ENCODE results near the gene INSIG1.

The INSIG1 gene

GRCh38 chr7:155333346-155334234, 35.9 kb downstream of the INSIG1 start:
- no peak for DNase-seq

GRCh38 chr7:155336812-155337602, 39.3 kb downstream of the INSIG1 start:
- DNase-seq: no peak

DNA sequence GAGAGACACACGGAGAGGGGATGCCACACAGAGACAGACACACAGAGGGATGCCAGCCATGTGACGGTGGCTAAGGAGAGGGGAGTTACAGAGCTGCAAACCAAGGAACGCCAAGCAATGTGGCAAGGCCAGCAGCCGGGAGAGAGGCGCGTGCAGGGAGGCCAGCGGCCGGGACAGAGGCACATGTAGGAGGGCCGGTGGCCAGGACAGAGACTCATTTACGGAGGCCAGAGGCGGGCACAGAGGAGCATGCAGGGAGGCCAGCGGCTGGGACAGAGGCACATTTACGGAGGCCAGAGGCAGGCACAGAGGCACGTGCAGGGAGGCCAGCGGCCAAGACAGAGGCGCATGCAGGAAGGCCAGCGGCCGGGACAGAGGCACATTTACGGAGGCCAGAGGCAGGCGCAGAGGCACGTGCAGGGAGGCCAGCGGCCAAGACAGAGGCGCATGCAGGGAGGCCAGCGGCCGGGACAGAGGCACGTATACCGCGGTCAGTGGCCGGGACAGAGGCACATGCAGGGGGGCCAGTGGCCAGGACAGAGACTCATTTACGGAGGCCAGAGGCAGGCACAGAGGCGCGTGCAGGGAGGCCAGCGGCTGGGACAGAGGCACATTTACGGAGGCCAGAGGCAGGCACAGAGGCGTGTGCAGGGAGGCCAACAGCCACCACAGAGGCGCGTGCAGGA, 40.4 kb downstream of the INSIG1 start:
- DNase-seq: no peak

DNA sequence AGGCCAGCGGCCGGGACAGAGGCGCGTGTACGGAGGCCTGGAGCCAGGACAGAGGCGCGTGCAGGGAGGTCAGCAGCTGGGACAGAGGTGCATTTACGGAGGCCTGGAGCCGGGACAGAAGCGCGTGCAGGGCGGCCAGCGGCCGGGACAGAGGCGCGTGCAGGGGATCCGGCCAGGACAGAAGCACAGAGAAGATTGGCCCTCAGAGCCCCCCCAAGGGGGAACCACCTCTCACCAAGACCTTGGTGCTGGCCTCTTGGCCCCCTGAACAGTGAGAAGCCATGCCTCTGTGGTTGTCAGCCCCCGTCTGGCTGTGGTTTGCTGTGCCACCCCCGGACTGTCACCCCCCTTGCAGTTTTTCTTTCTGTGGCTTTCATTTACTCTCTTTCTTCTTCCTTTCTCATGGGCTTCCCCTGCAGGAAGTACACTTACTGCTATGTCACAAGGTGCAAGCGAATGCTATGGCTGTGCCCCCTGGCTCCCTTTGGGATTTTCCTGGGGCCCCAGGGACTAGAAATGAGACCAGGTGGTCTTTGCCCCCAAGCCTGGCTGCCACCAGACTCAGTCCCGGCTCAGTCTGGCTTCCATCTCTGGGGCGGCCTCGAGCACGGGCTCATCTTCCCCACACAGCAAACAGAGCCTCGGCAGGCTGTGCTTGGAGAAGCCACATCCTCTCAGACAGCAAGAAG, 41.1 kb downstream of the INSIG1 start:
- peak; percentile 28 for DNase-seq

DNA sequence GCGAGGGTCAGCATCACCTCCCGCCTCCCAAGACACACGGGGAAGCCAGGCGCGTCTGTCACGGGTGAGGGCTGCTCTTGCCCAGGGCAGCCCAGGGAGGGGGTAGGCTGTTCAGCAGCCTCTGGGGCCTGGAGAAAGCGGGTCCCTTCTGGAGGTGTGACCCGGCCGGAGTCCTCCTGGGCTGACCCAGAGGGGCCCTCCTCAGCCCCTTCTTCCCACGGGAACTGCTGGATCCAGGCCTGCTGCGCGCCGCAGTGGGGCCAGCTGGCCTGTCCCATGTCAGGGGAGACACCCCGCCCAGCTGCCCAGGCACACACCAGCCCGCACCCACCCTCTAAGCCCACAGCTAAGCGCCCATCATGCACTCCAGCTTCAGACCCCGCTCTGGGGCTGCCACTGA, 41.8 kb downstream of the INSIG1 start:
- no peak for DNase-seq

DNA sequence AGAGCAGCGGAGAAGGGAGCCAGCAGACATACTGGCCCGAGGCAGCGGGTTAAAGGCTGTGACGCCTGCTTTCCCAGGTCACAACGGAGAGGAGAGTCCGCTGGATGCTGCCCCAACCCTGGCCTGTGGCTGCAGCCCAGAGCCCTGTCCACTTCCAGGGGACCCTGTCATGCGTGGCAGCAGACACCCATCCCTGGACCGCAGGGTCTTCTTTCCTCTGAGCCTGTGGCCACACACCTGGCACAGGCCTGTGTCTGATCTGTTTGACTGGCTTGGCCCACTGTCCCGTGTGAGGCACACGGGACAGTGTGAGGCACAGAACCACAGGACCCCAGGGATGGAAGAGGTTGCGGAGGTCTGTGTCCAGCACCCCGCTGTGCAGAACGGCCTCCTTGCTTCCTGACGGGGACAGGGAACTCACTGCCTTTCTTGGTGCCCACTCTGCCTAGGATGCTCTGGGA, 42.4 kb downstream of the INSIG1 start:
- no peak for DNase-seq

GRCh38 chr7:155340721-155341120, 43.0 kb downstream of the INSIG1 start:
- DNase-seq: no peak

GRCh38 chr7:155341463-155341983, 43.8 kb downstream of the INSIG1 start:
- DNase-seq: no peak

DNA sequence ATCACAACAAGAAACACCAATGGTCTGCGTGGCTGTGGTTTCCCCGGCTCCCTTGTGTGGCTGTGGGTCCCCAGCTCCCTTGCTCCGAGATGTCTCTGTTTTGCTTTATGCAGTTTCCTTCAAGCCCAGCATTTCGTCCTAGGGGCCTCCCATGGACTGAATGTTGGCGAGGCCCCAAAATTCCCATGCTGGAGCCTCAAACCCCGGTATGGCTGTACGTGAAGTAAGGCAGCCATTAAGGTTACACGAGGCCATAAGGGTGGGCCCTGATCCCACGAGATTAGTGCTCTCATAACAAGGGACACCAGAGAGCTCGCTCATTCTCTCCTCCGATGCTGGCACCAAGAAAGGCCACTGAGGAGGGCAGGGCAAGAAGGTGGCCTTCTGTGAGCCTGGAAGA, 44.6 kb downstream of the INSIG1 start:
- DNase-seq: no peak

GRCh38 chr7:155343150-155343549, 45.5 kb downstream of the INSIG1 start:
- DNase-seq: no peak

- no peak for DNase-seq
Measured at GRCh38 chr7:155343661-155344121, 46.0 kb downstream of the INSIG1 start.

DNA sequence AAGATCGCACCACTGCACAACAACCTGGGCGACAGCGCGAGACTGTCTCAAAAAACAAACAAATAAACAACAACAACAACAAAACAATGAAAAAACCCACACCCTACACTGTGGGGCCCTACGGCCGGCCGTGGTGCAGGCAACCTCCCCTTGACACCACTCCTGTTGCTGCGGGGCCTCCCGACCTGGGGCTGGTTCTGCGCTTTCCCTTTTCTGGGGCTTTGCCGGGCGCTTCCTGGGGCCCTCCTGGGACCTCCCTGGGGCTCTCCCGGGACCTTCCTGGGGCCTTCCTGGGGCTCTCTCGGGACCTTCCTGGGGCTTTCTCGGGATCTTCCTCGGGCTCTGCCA, 46.6 kb downstream of the INSIG1 start:
- DNase-seq: peak; percentile 66

DNA sequence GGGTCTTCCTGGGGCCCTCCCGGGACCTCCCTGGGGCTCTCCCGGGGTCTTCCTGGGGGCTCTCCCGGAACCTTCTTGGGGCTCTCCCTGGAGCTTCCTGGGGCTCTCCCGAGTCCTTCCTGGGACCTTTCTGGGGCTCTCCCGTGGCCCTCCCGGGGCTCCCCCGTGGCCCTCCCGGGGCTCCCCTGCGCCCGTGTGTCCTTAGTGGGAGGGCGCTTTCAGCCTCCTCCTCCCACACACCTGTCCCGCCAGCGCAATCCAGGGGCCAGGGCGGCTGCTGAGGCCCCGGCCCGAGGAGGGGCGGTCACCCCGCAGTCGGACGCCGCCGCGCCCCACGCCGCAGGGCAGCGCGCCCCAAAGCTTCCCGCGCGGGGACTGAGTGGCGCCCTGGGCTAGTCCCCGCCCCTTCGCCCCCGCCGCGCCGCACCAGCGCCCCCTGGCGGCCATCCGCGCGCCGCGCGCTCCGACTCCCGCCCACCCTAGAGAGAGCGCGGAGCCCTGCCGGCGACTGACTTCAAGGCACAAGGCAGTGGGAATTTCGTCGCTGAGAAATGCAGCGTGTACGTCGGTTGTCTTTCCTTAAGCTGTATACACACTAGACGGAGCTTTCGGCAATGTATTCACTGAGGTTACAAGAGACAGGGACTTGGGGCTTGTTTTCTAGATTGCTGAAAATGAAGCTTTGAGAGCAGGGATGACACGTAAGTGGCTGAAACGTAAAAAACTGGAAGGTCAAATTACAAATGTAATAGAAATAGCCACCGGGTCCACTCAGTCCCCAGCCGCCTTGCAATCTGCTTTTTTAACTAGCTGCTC, 47.1 kb downstream of the INSIG1 start:
- peak; percentile 82 for DNase-seq

DNA sequence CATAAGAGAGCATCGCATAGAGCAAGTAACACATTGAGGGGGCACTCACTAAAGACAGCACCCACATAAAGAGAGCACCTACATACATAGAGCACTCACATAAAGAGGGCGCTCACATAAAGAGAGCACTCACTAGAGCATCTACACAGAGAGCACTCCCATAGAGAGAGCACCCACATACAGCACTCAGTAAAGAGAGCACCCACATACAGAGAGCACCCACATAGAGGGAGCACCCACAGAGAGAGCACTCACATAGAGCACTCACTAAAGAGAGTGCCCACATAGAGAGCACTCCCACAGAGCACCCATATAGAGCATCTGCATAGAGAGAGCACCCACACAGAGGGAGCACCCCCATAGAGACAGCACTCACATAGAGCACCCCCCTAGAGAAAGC, 47.8 kb downstream of the INSIG1 start:
- DNase-seq: no peak

- no peak for DNase-seq
Measured at GRCh38 chr7:155346285-155346684, 48.6 kb downstream of the INSIG1 start.

DNA sequence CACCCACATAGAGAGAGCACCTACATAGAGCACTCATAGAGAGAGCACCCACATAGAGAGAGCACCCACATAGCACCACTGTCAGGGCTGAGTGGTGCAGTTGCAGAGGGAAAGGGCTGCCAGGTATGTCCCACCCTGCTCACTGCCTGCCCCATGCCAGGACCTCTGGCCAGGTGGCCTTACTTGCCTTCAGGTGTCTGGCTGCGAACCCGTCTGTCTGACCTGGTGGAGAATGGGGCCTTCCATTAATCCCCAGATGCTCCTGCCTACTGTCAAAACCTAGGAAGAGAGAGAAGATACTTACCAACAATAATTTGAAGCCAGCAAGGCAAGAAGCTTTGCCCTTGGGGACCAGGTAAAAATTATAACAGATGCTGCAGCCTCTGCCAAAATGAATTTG, 51.1 kb downstream of the INSIG1 start:
- DNase-seq: no peak

DNA sequence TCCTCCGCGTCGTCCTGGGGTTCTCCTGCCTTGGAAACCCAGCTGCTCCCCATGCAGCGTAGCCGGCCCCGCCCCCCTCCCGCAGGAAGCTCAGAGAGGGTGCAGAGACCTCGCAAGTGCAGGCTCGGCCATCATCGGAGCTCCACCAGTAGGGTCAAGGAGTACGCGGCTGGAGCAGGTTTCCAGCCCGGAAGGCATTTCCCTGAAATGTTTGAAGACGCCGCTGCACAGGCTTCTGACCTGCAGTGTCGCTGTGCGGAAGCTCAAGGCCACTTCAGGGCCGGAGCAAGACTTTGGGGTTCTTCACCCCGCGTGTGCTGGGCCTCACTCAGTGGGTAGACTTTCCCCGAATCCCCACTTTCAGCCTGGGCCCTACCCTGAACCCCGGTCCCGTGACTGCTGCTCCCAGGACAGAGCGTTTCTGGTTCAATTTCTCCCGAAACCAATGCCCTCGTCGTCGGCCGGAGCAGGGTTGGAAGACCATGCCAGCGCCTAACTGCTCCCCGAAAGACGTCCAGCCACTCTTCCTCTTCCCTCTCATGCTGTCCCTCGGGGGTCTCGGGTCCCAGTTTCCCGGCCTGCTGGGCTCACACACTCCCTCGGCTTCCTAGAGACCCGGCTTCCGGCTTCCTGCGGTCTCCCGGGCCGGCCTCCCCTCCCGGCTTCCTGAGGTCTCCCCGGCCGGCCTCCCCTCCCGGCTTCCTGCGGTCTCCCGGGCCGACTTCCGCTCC, 52.1 kb downstream of the INSIG1 start:
- no peak for DNase-seq

GRCh38 chr7:155351120-155351870, 53.6 kb downstream of the INSIG1 start:
- no peak for DNase-seq

- no peak for DNase-seq
Measured at GRCh38 chr7:155352076-155352752, 54.5 kb downstream of the INSIG1 start.

- no peak for DNase-seq
Measured at GRCh38 chr7:155352753-155353115, 55.1 kb downstream of the INSIG1 start.

Data from stimulated activated CD4-positive, alpha-beta T cell treated with anti-CD3 and anti-CD28 coated beads, Interleukin-15, amount 100 ng/mL, for 24 hours (primary cell).